Activated CD4-positive, alpha-beta T cell treated with anti-CD3 and anti-CD28 coated beads, Interleukin-2, amount 10 ng/mL, durations not matched to agents 7 days and 5 days (primary cell): ENCODE data around the gene SGK1. TPM values are rescaled to one million over a fixed set of nuclear protein-coding genes. Genes with fewer than 3 reads are reported as not detected.
"Not testable (repeated sequence)": the region's sequence is repeated elsewhere in the genome, so short reads cannot be mapped to it uniquely, and the experiment has no call there.

Experiments
- CTCF ChIA-PET: fragments of 350-600 bp; sonication (Branson Sonifier 250); formaldehyde crosslinking; loops from one replicate; lab custom pipeline; 2021; ENCODE audit warnings: antibody characterized with exemption; lab: Charles Lee
- POLR2A ChIA-PET: fragments of 350-600 bp; sonication (Branson Sonifier 250); formaldehyde crosslinking; loops from one replicate; lab custom pipeline; 2021; ENCODE audit warnings: antibody characterized with exemption; lab: Charles Lee
- DNase-seq: peaks from one replicate; pipeline ENCODE4 v3.0.0-alpha.2; 2020
- H3K27ac Mint-ChIP-seq: one replicate; pipeline ENCODE4 v1.8.0; 2021; ENCODE audit warnings: mild to moderate bottlenecking, moderate library complexity, mixed read lengths
- H3K27me3 Mint-ChIP-seq: one replicate; pipeline ENCODE4 v1.8.0; 2021; ENCODE audit warnings: mixed read lengths
- H3K36me3 Mint-ChIP-seq: one replicate; pipeline ENCODE4 v1.8.0; 2021; ENCODE audit warnings: low read depth, mixed read lengths
- H3K4me1 Mint-ChIP-seq: one replicate; pipeline ENCODE4 v1.8.0; 2021; ENCODE audit warnings: mixed read lengths
- H3K4me3 Mint-ChIP-seq: one replicate; pipeline ENCODE4 v1.8.0; 2021; ENCODE audit warnings: mild to moderate bottlenecking, moderate library complexity, mixed read lengths
- H3K9me3 Mint-ChIP-seq: one replicate; pipeline ENCODE4 v1.8.0; 2021; ENCODE audit warnings: mixed read lengths
- total RNA-seq, 2 experiments: library from RNA; stranded (reverse); gene quantifications; one replicate each; pipeline ENCODE4 v1.2.3, GENCODE V29; 2021

The SGK1 gene
- total RNA-seq, 2 experiments from 2014 or later: 12.1 to 12.8 TPM

GRCh38 chr6:134346932-134347545 is 29.1 kb upstream of the SGK1 start:
- Mint-ChIP-seq H3K4me1 (peaks cover 21% of the 10 kb centered on the region), H3K4me3 (no peak overlapping the region), H3K36me3 (no peaks in the 10 kb centered on the region), H3K9me3 (no peaks in the 10 kb centered on the region), H3K27me3 (no peaks in the 10 kb centered on the region), H3K27ac (no peak overlapping the region)
- CTCF ChIA-PET: interaction anchor here (1.1 to 1.2 kb wide), 2 partner anchors 39 to 153 kb away, joined by 3 read pairs; no protein-coding TSS in a partner anchor
- no peak for DNase-seq
- POLR2A ChIA-PET: no interaction called here

GRCh38 chr6:134345789-134346188 is 27.9 kb upstream of the SGK1 start:
- Mint-ChIP-seq H3K36me3 (no peaks in the 10 kb centered on the region), H3K27me3 (no peaks in the 10 kb centered on the region), H3K27ac (no peak overlapping the region), H3K4me3 (no peak overlapping the region), H3K9me3 (no peaks in the 10 kb centered on the region), H3K4me1 (peaks cover 11% of the 10 kb centered on the region)
- ChIA-PET POLR2A (no interaction called here), CTCF (no interaction called here)
- DNase-seq: no peak

- H3K4me3 Mint-ChIP-seq: no peak overlapping the region
Observed at GRCh38 chr6:134343066-134343465, 25.2 kb upstream of the SGK1 start.

GRCh38 chr6:134341999-134342567 is 24.2 kb upstream of the SGK1 start:
- POLR2A ChIA-PET: no interaction called here
- no peaks in the 10 kb centered on the region for H3K27me3 Mint-ChIP-seq
- H3K4me1 Mint-ChIP-seq: peaks cover 13% of the 10 kb centered on the region
- H3K36me3 Mint-ChIP-seq: no peaks in the 10 kb centered on the region
- no peak overlapping the region for H3K27ac Mint-ChIP-seq
- H3K9me3 Mint-ChIP-seq: no peaks in the 10 kb centered on the region
- CTCF ChIA-PET: interaction anchor here (0.8 kb wide), 1 partner anchor 9 kb away, joined by 3 read pairs; no protein-coding TSS in a partner anchor
- DNase-seq: no peak
- no peak overlapping the region for H3K4me3 Mint-ChIP-seq

More at GRCh38 chr6:134343066-134343465, 25.2 kb upstream of the SGK1 start:
- no peaks in the 10 kb centered on the region for H3K9me3 Mint-ChIP-seq
- no peak for DNase-seq
- peaks cover 11% of the 10 kb centered on the region for H3K4me1 Mint-ChIP-seq
- POLR2A ChIA-PET: no interaction called here
- H3K27me3 Mint-ChIP-seq: no peaks in the 10 kb centered on the region
- CTCF ChIA-PET: no interaction called here
- H3K36me3 Mint-ChIP-seq: no peaks in the 10 kb centered on the region
- no peak overlapping the region for H3K27ac Mint-ChIP-seq

GRCh38 chr6:134340179-134340975 is 22.5 kb upstream of the SGK1 start:
- CTCF ChIA-PET: interaction anchor here (1.0 to 2.2 kb wide), 2 partner anchors 11 to 34 kb away, joined by 3 to 10 read pairs; no protein-coding TSS in a partner anchor
- Mint-ChIP-seq H3K27me3 (no peaks in the 10 kb centered on the region), H3K4me3 (no peak overlapping the region), H3K9me3 (no peaks in the 10 kb centered on the region), H3K4me1 (peaks cover 2% of the 10 kb centered on the region), H3K27ac (no peak overlapping the region), H3K36me3 (no peaks in the 10 kb centered on the region)
- POLR2A ChIA-PET: no interaction called here
- no peak for DNase-seq

GRCh38 chr6:134339216-134339615 is 21.3 kb upstream of the SGK1 start:
- no peak for DNase-seq
- POLR2A ChIA-PET: no interaction called here
- no peaks in the 10 kb centered on the region for H3K36me3 Mint-ChIP-seq
- no peaks in the 10 kb centered on the region for H3K9me3 Mint-ChIP-seq
- CTCF ChIA-PET: interaction anchor here (1.6 to 2.2 kb wide), 2 partner anchors 12 to 25 kb away, joined by 3 to 10 read pairs; no protein-coding TSS in a partner anchor
- H3K27ac Mint-ChIP-seq: no peak overlapping the region
- no peaks in the 10 kb centered on the region for H3K27me3 Mint-ChIP-seq
- H3K4me1 Mint-ChIP-seq: peaks cover 2% of the 10 kb centered on the region
- H3K4me3 Mint-ChIP-seq: no peak overlapping the region

- H3K27ac Mint-ChIP-seq: no peak overlapping the region
- no peak for DNase-seq
- H3K4me1 Mint-ChIP-seq: no peaks in the 10 kb centered on the region
- POLR2A ChIA-PET: no interaction called here
- CTCF ChIA-PET: no interaction called here
- no peaks in the 10 kb centered on the region for H3K27me3 Mint-ChIP-seq
- no peaks in the 10 kb centered on the region for H3K36me3 Mint-ChIP-seq
- no peak overlapping the region for H3K4me3 Mint-ChIP-seq
- no peaks in the 10 kb centered on the region for H3K9me3 Mint-ChIP-seq
Observed at GRCh38 chr6:134331256-134331655, 13.3 kb upstream of the SGK1 start.

GRCh38 chr6:134330555-134330954 is 12.6 kb upstream of the SGK1 start:
- CTCF ChIA-PET: no interaction called here
- H3K9me3 Mint-ChIP-seq: peaks cover under 1% of the 10 kb centered on the region
- no peak overlapping the region for H3K27ac Mint-ChIP-seq
- no peak for DNase-seq
- H3K27me3 Mint-ChIP-seq: no peaks in the 10 kb centered on the region
- H3K36me3 Mint-ChIP-seq: no peaks in the 10 kb centered on the region
- no peak overlapping the region for H3K4me3 Mint-ChIP-seq
- no peaks in the 10 kb centered on the region for H3K4me1 Mint-ChIP-seq
- POLR2A ChIA-PET: no interaction called here

- no peaks in the 10 kb centered on the region for H3K4me1 Mint-ChIP-seq
- ChIA-PET POLR2A (no interaction called here), CTCF (interaction anchor here (0.9 kb wide), 1 partner anchor 185 kb away, joined by 3 read pairs; no protein-coding TSS in a partner anchor)
- H3K4me3 Mint-ChIP-seq: no peak overlapping the region
- no peaks in the 10 kb centered on the region for H3K36me3 Mint-ChIP-seq
- DNase-seq: no peak
- no peaks in the 10 kb centered on the region for H3K27me3 Mint-ChIP-seq
- peaks cover 5% of the 10 kb centered on the region for H3K9me3 Mint-ChIP-seq
- H3K27ac Mint-ChIP-seq: no peak overlapping the region
Observed at GRCh38 chr6:134328792-134329191, 10.9 kb upstream of the SGK1 start.

GRCh38 chr6:134328138-134328537 is 10.2 kb upstream of the SGK1 start:
- POLR2A ChIA-PET: no interaction called here
- no peak for DNase-seq
- H3K27ac Mint-ChIP-seq: no peak overlapping the region

GRCh38 chr6:134326192-134326591 is 8.3 kb upstream of the SGK1 start:
- H3K4me1 Mint-ChIP-seq, H3K36me3 Mint-ChIP-seq, H3K27me3 Mint-ChIP-seq, DNase-seq, POLR2A ChIA-PET, H3K4me3 Mint-ChIP-seq, H3K9me3 Mint-ChIP-seq, H3K27ac Mint-ChIP-seq: not testable (repeated sequence)
- CTCF ChIA-PET: interaction anchor here (0.7 kb wide), 1 partner anchor 9 kb away, joined by 4 read pairs; the partner anchor contains the start of gene SGK1

More at GRCh38 chr6:134328138-134328537, 10.2 kb upstream of the SGK1 start:
- no peaks in the 10 kb centered on the region for H3K36me3 Mint-ChIP-seq
- peaks cover 5% of the 10 kb centered on the region for H3K9me3 Mint-ChIP-seq
- H3K4me1 Mint-ChIP-seq: no peaks in the 10 kb centered on the region
- H3K4me3 Mint-ChIP-seq: no peak overlapping the region
- H3K27me3 Mint-ChIP-seq: no peaks in the 10 kb centered on the region
- CTCF ChIA-PET: interaction anchor here (0.9 kb wide), 1 partner anchor 186 kb away, joined by 3 read pairs; no protein-coding TSS in a partner anchor

GRCh38 chr6:134324766-134325165 is 6.9 kb upstream of the SGK1 start:
- CTCF ChIA-PET: interaction anchor here (0.6 to 0.9 kb wide), 2 partner anchors 9 to 10 kb away, joined by 3 to 4 read pairs; no protein-coding TSS in a partner anchor
- Mint-ChIP-seq H3K36me3 (peaks cover 1% of the 10 kb centered on the region), H3K4me1 (no peaks in the 10 kb centered on the region)

More at GRCh38 chr6:134324766-134325165, 6.9 kb upstream of the SGK1 start:
- DNase-seq: no peak
- peaks cover 3% of the 10 kb centered on the region for H3K27me3 Mint-ChIP-seq
- no peak overlapping the region for H3K4me3 Mint-ChIP-seq
- no peak overlapping the region for H3K27ac Mint-ChIP-seq
- H3K9me3 Mint-ChIP-seq: peaks cover 9% of the 10 kb centered on the region
- POLR2A ChIA-PET: no interaction called here
